SK-N-SH (cell line): Measurements from ENCODE around the gene DENND5A.

Experiments
- EP300 ChIP-seq, 2 experiments: IDR thresholded peaks; 2 replicates each; pipeline versions ENCODE4 v1.4.0 to v1.6.1; 2012; ENCODE audit warnings: borderline replicate concordance in 1 of 2, low read depth in 1 of 2, low read length in 1 of 2
- GATA2 ChIP-seq: sonication (generic); formaldehyde crosslinking; IDR thresholded peaks from 2 replicates; pipeline ENCODE4 v1.5.0; 2020; ENCODE audit warnings: mild to moderate bottlenecking, missing genetic modification reagents
- MEF2A ChIP-seq: IDR thresholded peaks from 2 replicates; pipeline ENCODE4 v1.4.0; 2012; ENCODE audit warnings: low read depth, borderline replicate concordance
- MXI1 ChIP-seq: IDR thresholded peaks from 2 replicates; pipeline ENCODE4 v1.6.1; 2012; ENCODE audit warnings: mild to moderate bottlenecking, low read depth, low read length, improper control_type of control experiment
- POLR2AphosphoS5 ChIP-seq: IDR thresholded peaks from 2 replicates; pipeline ENCODE4 v1.6.1; 2012; ENCODE audit warnings: low read depth, low read length
- SMC3 ChIP-seq: IDR thresholded peaks from 2 replicates; pipeline ENCODE4 v1.6.1; 2012; ENCODE audit warnings: low read depth, low read length, improper control_type of control experiment
- TCF12 ChIP-seq: IDR thresholded peaks from 2 replicates; pipeline ENCODE4 v1.4.0; 2012
- TF ChIP-seq, protein P1 (sequence below): fragments of 200-600 bp; sonication (generic); IDR thresholded peaks from 2 replicates; pipeline ENCODE4 v1.6.1; 2017; ENCODE audit warnings: antibody characterized with exemption, mild to moderate bottlenecking, moderate library complexity
- TF ChIP-seq, protein P2 (sequence below): IDR thresholded peaks from 2 replicates; pipeline ENCODE4; 2012
- TF ChIP-seq, protein P3 (sequence below): IDR thresholded peaks from 2 replicates; pipeline ENCODE4 v1.6.1; 2012; ENCODE audit warnings: mild to moderate bottlenecking, low read depth, low read length, moderate library complexity

DNA sequence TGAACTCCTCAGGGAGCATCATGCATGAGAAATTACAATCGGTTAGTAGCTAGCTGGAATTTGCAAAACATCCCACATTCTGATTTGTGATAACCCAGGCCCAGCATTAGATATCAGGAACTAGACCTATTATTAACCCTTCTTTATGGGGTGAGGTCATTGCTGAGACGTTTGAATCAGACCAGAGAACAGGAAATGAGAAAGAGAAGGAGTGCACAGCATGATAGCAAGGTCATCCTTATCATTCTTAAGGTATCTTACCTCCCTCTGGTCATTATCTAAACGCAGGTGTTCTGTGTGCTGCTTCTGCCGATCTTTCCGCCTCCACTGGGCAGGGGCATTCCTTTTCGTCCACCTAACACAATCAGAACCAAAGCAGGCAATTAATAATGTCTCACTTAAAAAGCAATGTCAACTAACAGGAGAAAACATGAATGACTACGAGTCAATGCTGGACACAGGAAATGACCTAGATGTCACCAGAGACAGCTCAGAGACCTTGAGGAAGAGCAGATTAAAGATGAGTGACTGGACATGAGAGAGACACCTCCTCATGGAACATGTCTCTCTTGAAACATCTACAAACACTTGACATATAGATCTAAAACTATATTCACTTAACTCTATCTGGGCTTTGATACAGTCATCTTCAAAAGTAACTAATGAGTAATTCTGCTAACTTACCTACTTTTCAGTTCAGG lies 95.4 kb downstream of the DENND5A start:
- TF ChIP-seq POLR2AphosphoS5 = no peak
- TF ChIP-seq, protein P1, sequence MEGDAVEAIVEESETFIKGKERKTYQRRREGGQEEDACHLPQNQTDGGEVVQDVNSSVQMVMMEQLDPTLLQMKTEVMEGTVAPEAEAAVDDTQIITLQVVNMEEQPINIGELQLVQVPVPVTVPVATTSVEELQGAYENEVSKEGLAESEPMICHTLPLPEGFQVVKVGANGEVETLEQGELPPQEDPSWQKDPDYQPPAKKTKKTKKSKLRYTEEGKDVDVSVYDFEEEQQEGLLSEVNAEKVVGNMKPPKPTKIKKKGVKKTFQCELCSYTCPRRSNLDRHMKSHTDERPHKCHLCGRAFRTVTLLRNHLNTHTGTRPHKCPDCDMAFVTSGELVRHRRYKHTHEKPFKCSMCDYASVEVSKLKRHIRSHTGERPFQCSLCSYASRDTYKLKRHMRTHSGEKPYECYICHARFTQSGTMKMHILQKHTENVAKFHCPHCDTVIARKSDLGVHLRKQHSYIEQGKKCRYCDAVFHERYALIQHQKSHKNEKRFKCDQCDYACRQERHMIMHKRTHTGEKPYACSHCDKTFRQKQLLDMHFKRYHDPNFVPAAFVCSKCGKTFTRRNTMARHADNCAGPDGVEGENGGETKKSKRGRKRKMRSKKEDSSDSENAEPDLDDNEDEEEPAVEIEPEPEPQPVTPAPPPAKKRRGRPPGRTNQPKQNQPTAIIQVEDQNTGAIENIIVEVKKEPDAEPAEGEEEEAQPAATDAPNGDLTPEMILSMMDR = no peak
- TF ChIP-seq MXI1 = no peak
- no peak for TF ChIP-seq EP300 (IDR thresholded peaks at IDR 0.05; ENCODE audit: borderline replicate concordance in 1 of 2, low read depth in 1 of 2, low read length in 1 of 2)
- TF ChIP-seq, protein P2, sequence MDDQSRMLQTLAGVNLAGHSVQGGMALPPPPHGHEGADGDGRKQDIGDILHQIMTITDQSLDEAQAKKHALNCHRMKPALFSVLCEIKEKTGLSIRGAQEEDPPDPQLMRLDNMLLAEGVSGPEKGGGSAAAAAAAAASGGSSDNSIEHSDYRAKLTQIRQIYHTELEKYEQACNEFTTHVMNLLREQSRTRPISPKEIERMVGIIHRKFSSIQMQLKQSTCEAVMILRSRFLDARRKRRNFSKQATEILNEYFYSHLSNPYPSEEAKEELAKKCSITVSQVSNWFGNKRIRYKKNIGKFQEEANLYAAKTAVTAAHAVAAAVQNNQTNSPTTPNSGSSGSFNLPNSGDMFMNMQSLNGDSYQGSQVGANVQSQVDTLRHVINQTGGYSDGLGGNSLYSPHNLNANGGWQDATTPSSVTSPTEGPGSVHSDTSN = peak; percentile 9; the same call in 1 of the 2 replicates
- no peak for TF ChIP-seq SMC3
- TF ChIP-seq TCF12 = 0 out of 2 replicates have a peak, but pooled peaks have one; percentile 13
- no peak for TF ChIP-seq GATA2
- TF ChIP-seq MEF2A = no peak
- TF ChIP-seq, protein P3, sequence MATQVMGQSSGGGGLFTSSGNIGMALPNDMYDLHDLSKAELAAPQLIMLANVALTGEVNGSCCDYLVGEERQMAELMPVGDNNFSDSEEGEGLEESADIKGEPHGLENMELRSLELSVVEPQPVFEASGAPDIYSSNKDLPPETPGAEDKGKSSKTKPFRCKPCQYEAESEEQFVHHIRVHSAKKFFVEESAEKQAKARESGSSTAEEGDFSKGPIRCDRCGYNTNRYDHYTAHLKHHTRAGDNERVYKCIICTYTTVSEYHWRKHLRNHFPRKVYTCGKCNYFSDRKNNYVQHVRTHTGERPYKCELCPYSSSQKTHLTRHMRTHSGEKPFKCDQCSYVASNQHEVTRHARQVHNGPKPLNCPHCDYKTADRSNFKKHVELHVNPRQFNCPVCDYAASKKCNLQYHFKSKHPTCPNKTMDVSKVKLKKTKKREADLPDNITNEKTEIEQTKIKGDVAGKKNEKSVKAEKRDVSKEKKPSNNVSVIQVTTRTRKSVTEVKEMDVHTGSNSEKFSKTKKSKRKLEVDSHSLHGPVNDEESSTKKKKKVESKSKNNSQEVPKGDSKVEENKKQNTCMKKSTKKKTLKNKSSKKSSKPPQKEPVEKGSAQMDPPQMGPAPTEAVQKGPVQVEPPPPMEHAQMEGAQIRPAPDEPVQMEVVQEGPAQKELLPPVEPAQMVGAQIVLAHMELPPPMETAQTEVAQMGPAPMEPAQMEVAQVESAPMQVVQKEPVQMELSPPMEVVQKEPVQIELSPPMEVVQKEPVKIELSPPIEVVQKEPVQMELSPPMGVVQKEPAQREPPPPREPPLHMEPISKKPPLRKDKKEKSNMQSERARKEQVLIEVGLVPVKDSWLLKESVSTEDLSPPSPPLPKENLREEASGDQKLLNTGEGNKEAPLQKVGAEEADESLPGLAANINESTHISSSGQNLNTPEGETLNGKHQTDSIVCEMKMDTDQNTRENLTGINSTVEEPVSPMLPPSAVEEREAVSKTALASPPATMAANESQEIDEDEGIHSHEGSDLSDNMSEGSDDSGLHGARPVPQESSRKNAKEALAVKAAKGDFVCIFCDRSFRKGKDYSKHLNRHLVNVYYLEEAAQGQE = no peak
